Gastroesophageal sphincter (tissue), 4 donors: ENCODE measurements around the gene SCAF8. TPM values are rescaled to one million over a fixed set of nuclear protein-coding genes. Genes with fewer than 3 reads are reported as not detected.
A peak's percentile ranks its signal among the peaks of the same experiment; 100 is the strongest.

Source experiments
- ATAC-seq: fragments of 150-250 bp; one replicate; pipeline ENCODE4 v1.9.1; 2016; ENCODE audit warnings: mild to moderate bottlenecking, moderate library complexity
- H3K27ac ChIP-seq, 4 donors: fragments of 200-600 bp; sonication (generic) in 3 of 4; 1 replicate in 3 of 4; 2 replicates in 1 of 4; pipeline ENCODE4 v1.5.1; 2016 to 2019
- H3K27me3 ChIP-seq: fragments of 200-600 bp; sonication (generic); one replicate; pipeline ENCODE4 v1.5.1; 2019
- H3K36me3 ChIP-seq, 2 donors: fragments of 200-600 bp; sonication (generic); one replicate each; pipeline ENCODE4 v1.5.1; 2019; ENCODE audit warnings: control low read depth in 1 of 2
- H3K4me1 ChIP-seq, 3 donors: fragments of 200-600 bp; sonication (generic); 1 replicate in 2 of 3; 2 replicates in 1 of 3; pipeline ENCODE4 v1.5.1; 2016 to 2019; ENCODE audit warnings: control low read depth in 2 of 3
- H3K4me3 ChIP-seq, 2 donors: fragments of 200-600 bp; sonication (generic); one replicate each; pipeline ENCODE4 v1.5.1; 2019; ENCODE audit warnings: mild to moderate bottlenecking in 1 of 2, moderate library complexity in 1 of 2
- H3K9me3 ChIP-seq, 3 donors: fragments of 200-600 bp; sonication (generic); one replicate each; pipeline ENCODE4 v1.5.1; 2017 to 2019; ENCODE audit warnings: control low read depth in 2 of 3
- CTCF ChIP-seq, 4 experiments: fragments of 200-600 bp in 2 of 4; fragments of 450-650 bp in 2 of 4; sonication (generic) in 1 of 4; IDR thresholded peaks; one replicate each; pipeline ENCODE4 v1.5.1; 2017 to 2019; ENCODE audit warnings: antibody characterized with exemption in 4 of 4, mild to moderate bottlenecking in 2 of 4, moderate library complexity in 2 of 4
- EP300 ChIP-seq: sonication (generic); formaldehyde crosslinking; IDR thresholded peaks from one replicate; pipeline ENCODE4 v1.6.1; 2017; ENCODE audit warnings: antibody characterized with exemption, mild to moderate bottlenecking
- POLR2A ChIP-seq, 2 donors: fragments of 450-650 bp; IDR thresholded peaks; one replicate each; pipeline ENCODE4 v1.6.1; 2017; ENCODE audit warnings: antibody characterized with exemption in 2 of 2, mild to moderate bottlenecking in 2 of 2, moderate library complexity in 1 of 2
- POLR2AphosphoS5 ChIP-seq: sonication (generic); formaldehyde crosslinking; IDR thresholded peaks from one replicate; pipeline ENCODE4 v1.6.1; 2017; ENCODE audit warnings: antibody characterized with exemption
- WGBS, 2 donors: methylation state at CpG; one replicate each; pipeline ENCODE4 v1.1.5; 2018; ENCODE audit warnings: low coverage in 1 of 2; 5-methylcytosine and 5-hydroxymethylcytosine counted together
- total RNA-seq, 4 donors: library from RNA; depleted of rRNA; stranded (reverse); fragments of >200 nt; gene quantifications; one replicate each; pipeline ENCODE4 v1.1.0, GENCODE V29; 2016

SCAF8 gene
- total RNA-seq, 4 donors from 2014 or later = 38.5 to 56.8 (median 42.5) TPM

- Histone ChIP-seq H3K4me3 (no peak overlapping the region), H3K27me3 (no peaks in the 10 kb centered on the region), H3K9me3 (no peaks in the 10 kb centered on the region), H3K4me1 (peaks cover 0 to 81% (median 9%) of the 10 kb centered on the region in 3 donors), H3K27ac (peak overlapping the region in 1 of 4 donors; percentile 19), H3K36me3 (no peaks in the 10 kb centered on the region)
- WGBS, 2 donors = 71 to 78% methylated on average over 6 of the region's 6 CpGs
- TF ChIP-seq CTCF (IDR thresholded peaks at IDR 0.05) (no peak), EP300 (no peak), POLR2AphosphoS5 (no peak), POLR2A (IDR thresholded peaks at IDR 0.05) (no peak)
- no peak for ATAC-seq
These were observed 24.9 kb downstream of the SCAF8 start for GRCh38 chr6:154758125-154758524.

- no peaks in the 10 kb centered on the region for H3K36me3 ChIP-seq
- TF ChIP-seq CTCF (IDR thresholded peaks at IDR 0.05) (no peak), EP300 (no peak), POLR2A (IDR thresholded peaks at IDR 0.05) (no peak), POLR2AphosphoS5 (no peak)
- H3K9me3 ChIP-seq = no peaks in the 10 kb centered on the region
- ATAC-seq = no peak
- no peaks in the 10 kb centered on the region for H3K27me3 ChIP-seq
- no peak overlapping the region for H3K4me3 ChIP-seq
- 17 to 83% methylated on average over 1 of the region's 1 CpG for WGBS, 2 donors
- H3K4me1 ChIP-seq = peaks cover 5 to 88% (median 15%) of the 10 kb centered on the region in 3 donors
- no peak overlapping the region for H3K27ac ChIP-seq
These were observed 30.4 kb downstream of the SCAF8 start for GRCh38 chr6:154763650-154764049.

GRCh38 chr6:154765273-154765672, 32.1 kb downstream of the SCAF8 start:
- no peaks in the 10 kb centered on the region for H3K36me3 ChIP-seq
- no peaks in the 10 kb centered on the region for H3K27me3 ChIP-seq
- H3K27ac ChIP-seq = no peak overlapping the region
- no peak overlapping the region for H3K4me3 ChIP-seq
- TF ChIP-seq EP300 (no peak), POLR2AphosphoS5 (no peak), CTCF (IDR thresholded peaks at IDR 0.05) (no peak), POLR2A (IDR thresholded peaks at IDR 0.05) (no peak)
- no peak for ATAC-seq
- no peaks in the 10 kb centered on the region for H3K9me3 ChIP-seq
- H3K4me1 ChIP-seq = peaks cover 5 to 90% (median 14%) of the 10 kb centered on the region in 3 donors
- 0 to 20% methylated on average over 1 of the region's 1 CpG for WGBS, 2 donors

- H3K9me3 ChIP-seq = no peaks in the 10 kb centered on the region
- H3K4me1 ChIP-seq = peaks cover 5 to 85% (median 14%) of the 10 kb centered on the region in 3 donors
- H3K36me3 ChIP-seq = no peaks in the 10 kb centered on the region
- WGBS, 2 donors = 6 to 19% methylated on average over 3 of the region's 3 CpGs
- ATAC-seq = no peak
- no peak overlapping the region for H3K4me3 ChIP-seq
- no peak overlapping the region for H3K27ac ChIP-seq
- TF ChIP-seq POLR2A (IDR thresholded peaks at IDR 0.05) = no peak
- no peak for TF ChIP-seq POLR2AphosphoS5
- no peak for TF ChIP-seq EP300
- no peak for TF ChIP-seq CTCF (IDR thresholded peaks at IDR 0.05)
- H3K27me3 ChIP-seq = no peaks in the 10 kb centered on the region
These were observed 33.1 kb downstream of the SCAF8 start for GRCh38 chr6:154766288-154766687.

GRCh38 chr6:154767003-154767723, 33.9 kb downstream of the SCAF8 start:
- Histone ChIP-seq H3K27ac (no peak overlapping the region), H3K9me3 (no peaks in the 10 kb centered on the region), H3K36me3 (no peaks in the 10 kb centered on the region), H3K4me1 (peaks cover 5 to 83% (median 14%) of the 10 kb centered on the region in 3 donors), H3K27me3 (no peaks in the 10 kb centered on the region), H3K4me3 (no peak overlapping the region)
- WGBS, 2 donors = 69% methylated on average over 3 of the region's 3 CpGs; no CpG with 5 or more reads in 1 of the 2 donors
- ATAC-seq = no peak
- TF ChIP-seq CTCF (IDR thresholded peaks at IDR 0.05) = no peak
- TF ChIP-seq POLR2AphosphoS5 = no peak
- no peak for TF ChIP-seq POLR2A (IDR thresholded peaks at IDR 0.05)
- no peak for TF ChIP-seq EP300
